Testis (tissue), 2 donors: Measurements from ENCODE around the gene NOC2L.

Experiments used
- CTCF ChIP-seq, 3 experiments: fragments of 450-650 bp in 2 of 3; fragments of 200-600 bp in 1 of 3; sonication (generic) in 1 of 3; IDR thresholded peaks; one replicate each; pipeline ENCODE4 v1.5.1; 2016 to 2019; ENCODE audit warnings: antibody characterized with exemption in 3 of 3, mild to moderate bottlenecking in 2 of 3, moderate library complexity in 1 of 3
- POLR2A ChIP-seq: fragments of 450-650 bp; IDR thresholded peaks from one replicate; pipeline ENCODE4 v1.6.1; 2017; ENCODE audit warnings: antibody characterized with exemption, mild to moderate bottlenecking, moderate library complexity

- no peak for TF ChIP-seq POLR2A
- no peak for TF ChIP-seq CTCF (IDR thresholded peaks at IDR 0.05)
Measured at GRCh38 chr1:966704-967300, 7.7 kb upstream of the NOC2L start.
